HepG2 (cell line): ENCODE measurements around the gene SH3PXD2A. TPM values are rescaled to one million over a fixed set of nuclear protein-coding genes. Genes with fewer than 3 reads are reported as not detected.

Source experiments
- ATAC-seq: fragments of 200-7000 bp; cut with Tn5 transposase; 3 replicates; pipeline ENCODE4 v1.9.1; 2020; ENCODE audit warnings: mild to moderate bottlenecking, moderate library complexity
- BruUV-seq: library from RNA; stranded (reverse); fragments of 400-500 nt; replicated peaks from 2 replicates; lab custom pipeline; 2021; lab: Mats Ljungman, UMichigan
- CTCF ChIA-PET: fragments of 300-600 bp; formaldehyde crosslinking; extraction: SDS; loops from one replicate; lab custom pipeline; 2021; ENCODE audit warnings: low total read pairs, inconsistent platforms, low intra/inter-chr PET ratio; lab: Yijun Ruan, JAX
- POLR2A ChIA-PET: fragments of 350-600 bp; sonication (Branson Sonifier 250); formaldehyde crosslinking; loops from one replicate; lab custom pipeline; 2020; ENCODE audit warnings: antibody characterized with exemption, inconsistent platforms; lab: Yijun Ruan, JAX
- DNase-seq: peaks from one replicate; pipeline ENCODE4 v3.0.0-alpha.2; 2015; ENCODE audit warnings: low spot score
- FAIRE-seq: peaks from 3 replicates; lab custom pipeline; 2011; peaks lifted over from hg19 to GRCh38; lab: Jason Lieb, UNC
- H2AFZ ChIP-seq: one replicate; pipeline ENCODE4 v1.6.1; 2011; ENCODE audit warnings: low read length, inconsistent platforms
- H3K27ac ChIP-seq: fragments of 300-600 bp; 3 replicates; pipeline ENCODE4 v1.8.0; 2011; ENCODE audit warnings: mixed run types, mild to moderate bottlenecking, mixed read lengths, low read length, inconsistent platforms; ENCODE audit not compliant: insufficient read depth; ENCODE audit errors: extremely low read length
- H3K27me3 ChIP-seq, 2 experiments: fragments of 200-600 bp in 1 of 2; 2 replicates in 1 of 2; 3 replicates in 1 of 2; pipeline versions ENCODE4 v1.6.0 to v1.8.0; 2011; ENCODE audit warnings: low read length in 2 of 2, mild to moderate bottlenecking in 2 of 2, moderate library complexity in 2 of 2, inconsistent platforms in 1 of 2; ENCODE audit not compliant: insufficient read depth in 2 of 2, control insufficient read depth in 1 of 2
- H3K36me3 ChIP-seq, 2 experiments: fragments of 200-600 bp in 1 of 2; replicated peaks in 1 of 2; 2 replicates in 1 of 2; 3 replicates in 1 of 2; pipeline versions ENCODE4 v1.5.1 to v1.8.0; 2011; ENCODE audit warnings: low read length in 2 of 2, inconsistent platforms in 1 of 2; ENCODE audit not compliant: insufficient read depth in 2 of 2, control insufficient read depth in 1 of 2
- H3K4me1 ChIP-seq: 2 replicates; pipeline ENCODE4 v1.5.1; 2012; ENCODE audit warnings: low read length, inconsistent platforms; ENCODE audit not compliant: insufficient read depth
- H3K4me2 ChIP-seq: 2 replicates; pipeline ENCODE4 v1.6.0; 2011; ENCODE audit warnings: low read depth, low read length, inconsistent platforms
- H3K4me3 ChIP-seq, 3 experiments: fragments of 200-600 bp in 1 of 3; sonication (generic), shearing (Covaris generic) in 1 of 3; replicated peaks in 1 of 3; 2 replicates each; pipeline ENCODE4 v1.5.1; 2011 to 2016; ENCODE audit warnings: low read length in 3 of 3, inconsistent platforms in 2 of 3, low read depth in 2 of 3, mild to moderate bottlenecking in 2 of 3, control low read depth in 1 of 3, mixed read lengths in 1 of 3; ENCODE audit not compliant: insufficient read depth in 1 of 3
- H3K79me2 ChIP-seq: one replicate; pipeline ENCODE4 v1.6.1; 2011; ENCODE audit warnings: low read length, inconsistent platforms; ENCODE audit not compliant: insufficient read depth
- H3K9ac ChIP-seq: 2 replicates; pipeline ENCODE4 v1.6.0; 2011; ENCODE audit warnings: mild to moderate bottlenecking, low read depth, low read length, inconsistent platforms; ENCODE audit not compliant: insufficient read depth
- H3K9me3 ChIP-seq: 2 replicates; pipeline ENCODE4 v1.5.1; 2012; ENCODE audit warnings: mild to moderate bottlenecking, low read length
- H4K20me1 ChIP-seq: 2 replicates; pipeline ENCODE4 v1.6.0; 2011; ENCODE audit warnings: inconsistent platforms, mild to moderate bottlenecking, low read length, moderate library complexity; ENCODE audit not compliant: insufficient read depth
- AGO2 ChIP-seq: fragments of 200-400 bp; formaldehyde crosslinking; optimal IDR thresholded peaks from 2 replicates; pipeline ENCODE3; 2017; ENCODE audit warnings: mild to moderate bottlenecking, low read depth, low read length, moderate library complexity
- POLR2G ChIP-seq: fragments of 200-400 bp; formaldehyde crosslinking; IDR thresholded peaks from 2 replicates; pipeline ENCODE4 v1.6.1; 2018; ENCODE audit warnings: mild to moderate bottlenecking, low read depth, low read length, moderate library complexity
- RARG ChIP-seq: sonication (generic); formaldehyde crosslinking; IDR thresholded peaks from 2 replicates; pipeline ENCODE4 v1.4.0; 2020; ENCODE audit warnings: low read depth, mild to moderate bottlenecking, missing genetic modification reagents
- ZNF24 ChIP-seq: fragments of 450-650 bp; IDR thresholded peaks from 2 replicates; pipeline ENCODE4 v1.6.1; 2017; ENCODE audit warnings: antibody characterized with exemption, mild to moderate bottlenecking
- ZNF781 ChIP-seq: sonication (generic); formaldehyde crosslinking; IDR thresholded peaks from 2 replicates; pipeline ENCODE4 v1.5.1; 2020; ENCODE audit warnings: borderline replicate concordance, mild to moderate bottlenecking, missing genetic modification reagents; ENCODE audit errors: not compliant biosample characterization
- WGBS: methylation state at CpG from one replicate; pipeline ENCODE4 v1.1.6; 2017; ENCODE audit warnings: low lambda C conversion rate; 5-methylcytosine and 5-hydroxymethylcytosine counted together
- in situ Hi-C: cut with HindIII; loops from 2 replicates; pipeline ENCODE4 v1.10.0; 2017; ENCODE audit warnings: low pct_unique_long_range_greater_than_20kb; ENCODE audit not compliant: extremely low pct_ligation_motif_present
- intact Hi-C: fragments of 100-400 bp; cut with micrococcal nuclease; formaldehyde crosslinking; loops from one replicate; pipeline ENCODE4 v1.10.0; 2022; ENCODE audit not compliant: unreplicated experiment
- polyA plus RNA-seq, 8 experiments: library from polyadenylated mRNA; depleted of rRNA in 3 of 8; stranded (reverse) in 7 of 8; unstranded in 1 of 8; fragments of >200 nt; fragmentation: Illumina TruSeq in 4 of 8; extraction: Trizol in 4 of 8; gene quantifications; 2 replicates each; pipeline versions ENCODE4 v1.2.1 to v1.2.3, GENCODE V29; 2011 to 2016; ENCODE audit warnings: low read depth in 4 of 8, missing spikeins in 1 of 8, mixed read lengths in 1 of 8; ENCODE audit not compliant: insufficient read depth in 1 of 8
- total RNA-seq, 5 experiments: library from RNA; depleted of rRNA; stranded (reverse); fragments of >200 nt; fragmentation: Illumina TruSeq; extraction: Trizol; gene quantifications; 2 replicates each; pipeline ENCODE4 v1.2.3, GENCODE V29; 2016; ENCODE audit warnings: low read depth in 1 of 5
- TF ChIP-seq, protein P1 (sequence below): sonication (generic); formaldehyde crosslinking; conservative IDR thresholded peaks from 2 replicates; pipeline ENCODE4 v1.8.0; 2022; ENCODE audit warnings: mild to moderate bottlenecking, moderate library complexity, missing genetic modification reagents

SH3PXD2A gene
- total and polyA plus RNA-seq, 2 of the 13 experiments (the other 11 are each of a cell fraction or from before 2014, with no cell fraction given) = 11.1 to 11.3 TPM

DNA sequence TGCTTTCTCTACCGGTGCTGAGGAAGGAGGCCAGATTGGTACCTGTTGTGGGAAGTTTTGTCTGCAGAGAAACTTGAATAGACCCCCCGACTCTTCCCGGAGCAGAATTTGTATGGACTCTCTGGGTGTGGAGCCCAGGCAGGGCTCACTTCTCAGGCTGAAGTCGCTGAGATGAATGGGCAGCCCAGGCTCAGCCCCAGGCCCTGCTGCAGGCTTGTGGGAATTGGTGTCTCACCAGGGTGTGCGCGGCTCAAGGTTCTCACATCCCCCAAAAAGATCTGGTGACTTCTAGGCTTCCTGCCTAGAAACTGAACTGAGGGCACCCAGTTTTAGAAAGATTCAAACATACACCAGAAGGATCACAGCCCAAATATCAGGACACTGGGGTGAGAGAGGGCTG is 258.4 kb downstream of the SH3PXD2A start:
- no peaks in the 10 kb centered on the region for H3K9me3 ChIP-seq
- H3K4me2 ChIP-seq = no peak overlapping the region
- ATAC-seq (no peak), FAIRE-seq (no peak), DNase-seq (no peak)
- intact Hi-C loops = loop anchor here (10.0 kb wide), 1 partner anchor 112 kb away; no protein-coding TSS in a partner anchor
- H3K4me3 ChIP-seq = no peak overlapping the region
- POLR2A ChIA-PET = no interaction called here
- in situ Hi-C loops = loop anchor here (5.0 kb wide), 1 partner anchor 70 kb away; no protein-coding TSS in a partner anchor
- no peaks in the 10 kb centered on the region for H3K79me2 ChIP-seq
- BruUV-seq = no TSS peak
- H3K9ac ChIP-seq = no peak overlapping the region
- 100% methylated on average over 5 of the region's 6 CpGs for WGBS
- TF ChIP-seq AGO2 (peak; percentile 28), ZNF781 (CRISPR knock-in tag) (no peak), ZNF24 (no peak), POLR2G (0 out of 2 replicates have a peak, but pooled peaks have one; percentile 43), RARG (CRISPR knock-in tag) (no peak)
- TF ChIP-seq, protein P1, sequence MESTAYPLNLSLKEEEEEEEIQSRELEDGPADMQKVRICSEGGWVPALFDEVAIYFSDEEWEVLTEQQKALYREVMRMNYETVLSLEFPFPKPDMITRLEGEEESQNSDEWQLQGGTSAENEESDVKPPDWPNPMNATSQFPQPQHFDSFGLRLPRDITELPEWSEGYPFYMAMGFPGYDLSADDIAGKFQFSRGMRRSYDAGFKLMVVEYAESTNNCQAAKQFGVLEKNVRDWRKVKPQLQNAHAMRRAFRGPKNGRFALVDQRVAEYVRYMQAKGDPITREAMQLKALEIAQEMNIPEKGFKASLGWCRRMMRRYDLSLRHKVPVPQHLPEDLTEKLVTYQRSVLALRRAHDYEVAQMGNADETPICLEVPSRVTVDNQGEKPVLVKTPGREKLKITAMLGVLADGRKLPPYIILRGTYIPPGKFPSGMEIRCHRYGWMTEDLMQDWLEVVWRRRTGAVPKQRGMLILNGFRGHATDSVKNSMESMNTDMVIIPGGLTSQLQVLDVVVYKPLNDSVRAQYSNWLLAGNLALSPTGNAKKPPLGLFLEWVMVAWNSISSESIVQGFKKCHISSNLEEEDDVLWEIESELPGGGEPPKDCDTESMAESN (CRISPR knock-in tag) = no peak
- no peak overlapping the region for H3K27ac ChIP-seq
- CTCF ChIA-PET = no interaction called here
- 0 out of 2 replicates have a peak, but pooled peaks cover 3% of the 10 kb centered on the region for H4K20me1 ChIP-seq
- H2AFZ ChIP-seq = no peak overlapping the region
- H3K36me3 ChIP-seq = peaks cover 2 to 8% of the 10 kb centered on the region in 2 experiments; a peak in 4 of 5 replicates
- H3K4me1 ChIP-seq = no peaks in the 10 kb centered on the region
- H3K27me3 ChIP-seq = no peaks in the 10 kb centered on the region
